Fibroblast of pulmonary artery (primary cell): ENCODE results near the gene SH2D2A.
A peak's percentile ranks its signal among the peaks of the same experiment; 100 is the strongest.

ENCODE experiments used
- DNase-seq: peaks from one replicate; pipeline ENCODE4 v3.0.0-alpha.2; 2010; ENCODE audit warnings: low read depth
- H3K4me3 ChIP-seq: replicated peaks from 2 replicates; pipeline ENCODE4 v1.5.1; 2011; ENCODE audit warnings: low read depth, mild to moderate bottlenecking, control low read depth, low read length, moderate library complexity
- TF ChIP-seq, protein P1 (sequence below): IDR thresholded peaks from 2 replicates; pipeline ENCODE4 v1.5.1; 2011; ENCODE audit warnings: mild to moderate bottlenecking, control low read depth, low read length, inconsistent platforms; ENCODE audit errors: missing control alignments

SH2D2A gene

DNA sequence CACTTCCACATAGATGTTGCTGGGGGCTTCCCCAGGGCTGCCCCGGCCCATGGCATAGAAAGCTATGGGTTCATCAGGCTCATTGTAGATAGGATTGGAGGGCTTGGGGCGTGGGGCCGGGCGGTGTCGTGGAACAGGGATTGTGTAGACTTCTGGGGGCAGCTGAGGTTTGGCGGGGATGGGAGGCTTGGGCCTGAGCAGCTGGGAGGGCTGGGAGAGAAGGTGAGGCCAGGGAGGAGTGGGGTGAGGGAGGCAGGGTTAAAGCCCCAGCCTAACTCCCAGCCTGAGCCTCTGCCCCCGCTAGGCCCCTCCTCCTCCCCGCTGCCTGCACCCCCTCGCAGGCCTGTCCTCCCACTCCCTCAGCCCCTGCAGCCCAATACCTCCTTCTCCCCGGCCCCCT lies 7.4 kb downstream of the SH2D2A start:
- TF ChIP-seq, protein P1, sequence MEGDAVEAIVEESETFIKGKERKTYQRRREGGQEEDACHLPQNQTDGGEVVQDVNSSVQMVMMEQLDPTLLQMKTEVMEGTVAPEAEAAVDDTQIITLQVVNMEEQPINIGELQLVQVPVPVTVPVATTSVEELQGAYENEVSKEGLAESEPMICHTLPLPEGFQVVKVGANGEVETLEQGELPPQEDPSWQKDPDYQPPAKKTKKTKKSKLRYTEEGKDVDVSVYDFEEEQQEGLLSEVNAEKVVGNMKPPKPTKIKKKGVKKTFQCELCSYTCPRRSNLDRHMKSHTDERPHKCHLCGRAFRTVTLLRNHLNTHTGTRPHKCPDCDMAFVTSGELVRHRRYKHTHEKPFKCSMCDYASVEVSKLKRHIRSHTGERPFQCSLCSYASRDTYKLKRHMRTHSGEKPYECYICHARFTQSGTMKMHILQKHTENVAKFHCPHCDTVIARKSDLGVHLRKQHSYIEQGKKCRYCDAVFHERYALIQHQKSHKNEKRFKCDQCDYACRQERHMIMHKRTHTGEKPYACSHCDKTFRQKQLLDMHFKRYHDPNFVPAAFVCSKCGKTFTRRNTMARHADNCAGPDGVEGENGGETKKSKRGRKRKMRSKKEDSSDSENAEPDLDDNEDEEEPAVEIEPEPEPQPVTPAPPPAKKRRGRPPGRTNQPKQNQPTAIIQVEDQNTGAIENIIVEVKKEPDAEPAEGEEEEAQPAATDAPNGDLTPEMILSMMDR: no peak
- DNase-seq: no peak
- H3K4me3 ChIP-seq: no peak overlapping the region

DNA sequence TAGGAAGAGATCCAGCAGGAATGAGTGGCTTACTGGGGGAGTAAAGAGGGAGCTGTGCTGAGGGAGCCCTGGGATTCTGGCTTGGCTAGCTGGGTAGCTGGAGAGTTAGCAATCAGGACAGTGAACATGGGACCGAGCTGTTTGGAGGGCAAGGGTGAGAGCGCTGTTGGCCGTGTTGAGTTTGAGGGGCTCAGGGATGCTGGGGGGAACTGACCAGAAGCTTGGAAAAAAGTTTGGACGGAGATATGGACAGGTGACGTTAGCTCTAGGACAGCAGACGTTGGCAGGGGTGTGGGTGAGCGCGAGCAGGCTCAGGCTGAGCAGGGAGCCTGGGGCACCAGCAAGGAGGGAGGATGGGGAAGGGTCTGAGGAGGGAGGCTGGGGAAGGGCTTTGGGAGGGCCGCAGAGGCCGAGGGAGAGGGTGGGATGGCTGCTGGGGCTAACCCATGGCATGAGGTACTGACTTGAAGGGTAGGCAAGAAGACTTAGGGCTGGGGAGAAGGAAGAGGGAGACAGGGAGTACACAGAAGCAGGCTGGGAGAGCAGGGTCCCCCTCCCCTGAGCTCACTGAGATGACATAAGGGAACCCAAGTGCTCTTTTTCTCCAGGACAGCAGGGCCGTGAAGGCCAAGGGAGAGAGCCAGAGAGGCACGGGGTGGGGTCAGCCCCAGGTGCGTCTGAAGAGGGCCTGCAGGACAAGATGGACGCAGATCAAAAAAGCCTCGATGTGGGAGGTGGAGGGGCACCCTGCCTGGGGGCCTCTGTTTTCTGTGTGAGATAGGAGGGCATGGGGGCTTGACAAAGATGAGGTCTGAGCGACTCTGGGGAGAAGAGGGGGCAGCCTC lies 8.2 kb downstream of the SH2D2A start:
- TF ChIP-seq, protein P1: no peak
- no peak overlapping the region for H3K4me3 ChIP-seq
- DNase-seq: no peak

DNA sequence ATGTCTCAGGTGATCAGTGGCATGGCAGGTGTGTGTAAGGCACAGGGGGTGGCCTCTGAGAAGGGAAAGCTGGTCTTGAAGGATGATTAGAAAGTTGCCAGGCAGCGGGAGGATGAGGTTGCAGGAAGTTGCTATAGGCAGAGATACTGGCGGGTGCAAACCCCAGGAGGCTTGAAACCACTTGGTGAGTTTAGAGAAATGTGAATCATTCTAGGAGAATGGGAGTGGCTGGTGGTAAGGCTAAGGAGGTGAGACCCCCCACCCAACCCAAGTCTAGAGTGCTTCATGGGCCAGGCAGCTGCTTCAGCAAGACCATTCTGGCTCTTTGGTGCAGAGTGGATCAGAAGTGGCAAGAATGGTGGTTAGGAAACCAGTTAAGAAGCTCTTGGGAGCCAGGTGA lies 9.0 kb downstream of the SH2D2A start:
- DNase-seq: no peak
- TF ChIP-seq, protein P1: no peak
- H3K4me3 ChIP-seq: no peak overlapping the region

DNA sequence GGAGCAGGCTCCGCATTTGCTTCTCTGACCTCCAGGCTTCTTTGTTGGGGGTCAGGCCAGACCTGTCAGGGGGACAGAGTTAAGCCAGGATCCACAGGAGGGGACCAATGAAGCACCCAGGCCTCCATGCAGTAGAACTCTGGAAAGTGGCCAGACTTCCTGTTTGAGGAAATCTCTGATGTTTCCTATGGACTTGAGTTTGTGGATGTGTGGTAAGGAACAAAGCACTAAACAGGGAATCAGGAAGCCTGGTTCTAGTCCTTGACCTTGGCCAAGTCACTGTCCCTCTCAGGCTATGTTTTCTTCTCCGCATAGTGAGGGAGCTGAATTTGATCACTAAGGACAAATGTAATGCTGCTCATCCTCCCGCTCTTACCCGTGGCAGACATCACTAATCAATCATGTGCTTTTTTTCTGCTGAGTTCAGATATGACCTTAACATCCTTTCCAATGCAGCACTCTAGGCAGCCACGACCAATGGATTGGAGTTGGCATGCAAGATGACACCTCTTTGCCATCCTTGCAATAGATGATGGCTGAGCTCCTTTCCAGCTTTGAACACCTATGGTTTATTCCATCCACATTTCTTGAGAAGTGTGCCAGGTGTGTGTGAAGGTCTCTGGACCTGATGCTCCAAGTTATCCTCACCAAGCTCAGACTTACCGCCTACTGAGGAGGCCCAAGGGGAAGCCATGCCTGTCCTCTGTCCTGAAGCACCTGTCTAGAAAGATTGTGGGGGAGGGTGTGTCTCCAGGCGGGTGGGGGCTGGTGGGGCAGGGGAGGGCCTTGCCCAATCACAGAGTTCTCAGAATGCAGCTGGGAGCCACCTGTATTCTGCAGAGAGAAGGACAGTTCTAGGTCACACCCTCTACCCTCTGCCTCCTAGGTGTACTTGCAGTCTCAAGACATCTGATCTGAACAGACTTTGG lies 9.9 kb downstream of the SH2D2A start:
- TF ChIP-seq, protein P1: no peak
- DNase-seq: peak; percentile 33
- H3K4me3 ChIP-seq: no peak overlapping the region

DNA sequence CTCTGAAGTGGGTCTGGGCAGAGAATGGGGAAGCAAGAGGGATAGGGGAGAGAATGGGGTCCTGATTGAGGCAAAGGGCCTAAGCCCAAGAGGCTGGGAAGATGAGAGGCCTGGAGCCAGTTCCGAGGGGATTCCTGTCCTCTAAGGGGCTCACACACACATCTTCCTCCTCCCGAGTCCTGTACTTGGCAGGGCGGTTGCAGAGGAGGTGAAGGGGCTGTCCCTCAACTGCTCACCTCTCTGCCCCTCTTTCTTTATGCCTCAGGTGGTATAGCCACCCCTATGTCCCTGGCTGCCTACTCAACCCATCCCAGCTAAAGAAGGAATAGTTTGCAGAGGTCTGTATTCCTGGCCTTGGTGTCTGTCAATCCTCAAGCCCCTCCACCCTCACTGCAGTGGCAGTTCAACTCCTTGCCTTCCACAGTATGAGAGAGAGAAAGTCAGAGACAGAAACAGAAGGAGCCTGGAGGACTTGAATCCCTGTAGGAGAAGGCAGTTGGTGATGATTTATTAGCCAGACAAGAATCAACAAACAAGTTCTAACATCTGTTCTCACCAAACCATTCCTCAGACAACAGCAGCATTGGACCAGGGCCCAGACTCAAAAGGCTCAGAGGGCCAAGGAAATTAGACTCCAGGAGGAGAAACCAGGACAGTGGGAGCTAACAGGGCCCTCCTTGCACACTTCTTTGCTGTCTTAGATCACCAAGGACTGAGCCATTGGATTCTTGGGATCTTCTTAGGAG lies 10.7 kb downstream of the SH2D2A start:
- DNase-seq: peak; percentile 56
- no peak overlapping the region for H3K4me3 ChIP-seq
- TF ChIP-seq, protein P1: no peak

DNA sequence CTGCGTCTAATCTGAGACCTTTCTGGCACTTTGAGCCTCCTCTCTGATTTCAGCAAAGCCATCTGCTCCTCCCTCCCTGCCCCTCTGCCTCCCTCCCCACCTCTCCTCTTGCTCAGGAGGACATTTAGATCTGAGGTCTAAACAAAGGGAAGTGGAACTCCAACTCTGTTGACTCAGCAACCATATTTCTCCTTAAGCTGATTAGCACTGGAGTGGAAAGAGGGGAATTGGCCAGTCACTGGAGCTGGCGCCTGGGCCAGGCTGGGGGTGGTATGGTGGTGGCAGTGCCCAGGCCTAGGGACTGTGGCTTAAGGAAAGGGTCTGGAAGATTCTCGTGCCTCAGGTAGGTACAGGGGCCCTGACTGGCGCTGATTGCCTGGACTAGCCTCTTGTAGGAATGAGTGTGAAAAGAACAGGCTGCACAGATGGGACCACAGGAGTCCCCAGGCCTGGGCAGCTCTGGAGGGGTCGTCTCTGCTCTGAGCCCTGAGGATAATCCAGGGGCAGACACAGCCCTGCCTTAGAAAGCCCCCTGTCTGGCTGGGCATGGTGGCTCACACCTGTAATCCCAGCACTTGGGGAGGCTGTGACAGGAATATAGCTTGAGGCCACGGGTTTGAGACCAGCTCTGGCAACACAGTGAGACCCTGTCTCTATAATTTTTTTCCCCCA lies 11.9 kb downstream of the SH2D2A start:
- TF ChIP-seq, protein P1: no peak
- DNase-seq: no peak
- no peak overlapping the region for H3K4me3 ChIP-seq
